ENCODE measurements around the gene LRRC74B.
"Not testable (repeated sequence)": the region's sequence is repeated elsewhere in the genome, so short reads cannot be mapped to it uniquely, and the experiment has no call there.

LRRC74B gene

GRCh38 chr22:21078916-21079315 is 33.2 kb downstream of the LRRC74B start:
- Histone ChIP-seq H3K27me3 (ENCODE audit: control insufficient read depth in 2 of 2, insufficient read depth in 2 of 2, low read length in 2 of 2) (no peaks in the 10 kb centered on the region), H3K4me3 (ENCODE audit: low read length in 2 of 2) (no peak overlapping the region), H3K36me3 (ENCODE audit: control insufficient read depth in 2 of 2, insufficient read depth in 2 of 2, low read length in 2 of 2) (no peaks in the 10 kb centered on the region), H3K27ac (ENCODE audit: low read depth in 2 of 2, low read length in 2 of 2) (no peak overlapping the region), H3K9me3 (ENCODE audit: control insufficient read depth in 2 of 2, low read length in 2 of 2) (no peaks in the 10 kb centered on the region), H3K9ac (ENCODE audit: low read depth in 1 of 2, low read length in 2 of 2) (no peak overlapping the region), H3K4me1 (ENCODE audit: control insufficient read depth in 2 of 2, insufficient read depth in 2 of 2, low read length in 2 of 2) (no peaks in the 10 kb centered on the region)

- Histone ChIP-seq H3K27ac (ENCODE audit: low read depth in 2 of 2, low read length in 2 of 2) (no peak overlapping the region), H3K4me3 (ENCODE audit: low read length in 2 of 2) (no peak overlapping the region), H3K9ac (ENCODE audit: low read depth in 1 of 2, low read length in 2 of 2) (no peak overlapping the region), H3K27me3 (ENCODE audit: control insufficient read depth in 2 of 2, insufficient read depth in 2 of 2, low read length in 2 of 2) (no peaks in the 10 kb centered on the region), H3K36me3 (ENCODE audit: control insufficient read depth in 2 of 2, insufficient read depth in 2 of 2, low read length in 2 of 2) (no peaks in the 10 kb centered on the region), H3K4me1 (ENCODE audit: control insufficient read depth in 2 of 2, insufficient read depth in 2 of 2, low read length in 2 of 2) (no peaks in the 10 kb centered on the region), H3K9me3 (ENCODE audit: control insufficient read depth in 2 of 2, low read length in 2 of 2) (no peaks in the 10 kb centered on the region)
Observed at GRCh38 chr22:21079493-21079892, 33.7 kb downstream of the LRRC74B start.

GRCh38 chr22:21080435-21081137 is 34.8 kb downstream of the LRRC74B start:
- no peaks in the 10 kb centered on the region for H3K36me3 ChIP-seq (ENCODE audit: control insufficient read depth in 2 of 2, insufficient read depth in 2 of 2, low read length in 2 of 2)
- no peaks in the 10 kb centered on the region for H3K27me3 ChIP-seq (ENCODE audit: control insufficient read depth in 2 of 2, insufficient read depth in 2 of 2, low read length in 2 of 2)
- H3K4me3 ChIP-seq (ENCODE audit: low read length in 2 of 2): no peak overlapping the region
- H3K9ac ChIP-seq (ENCODE audit: low read depth in 1 of 2, low read length in 2 of 2): no peak overlapping the region
- no peaks in the 10 kb centered on the region for H3K4me1 ChIP-seq (ENCODE audit: control insufficient read depth in 2 of 2, insufficient read depth in 2 of 2, low read length in 2 of 2)
- H3K27ac ChIP-seq (ENCODE audit: low read depth in 2 of 2, low read length in 2 of 2): no peak overlapping the region
- H3K9me3 ChIP-seq (ENCODE audit: control insufficient read depth in 2 of 2, low read length in 2 of 2): no peaks in the 10 kb centered on the region

GRCh38 chr22:21082248-21082647 is 36.5 kb downstream of the LRRC74B start:
- H3K9me3 ChIP-seq (ENCODE audit: control insufficient read depth in 2 of 2, low read length in 2 of 2): no peaks in the 10 kb centered on the region
- no peak overlapping the region for H3K27ac ChIP-seq (ENCODE audit: low read depth in 2 of 2, low read length in 2 of 2)
- H3K9ac ChIP-seq (ENCODE audit: low read depth in 1 of 2, low read length in 2 of 2): no peak overlapping the region
- no peaks in the 10 kb centered on the region for H3K27me3 ChIP-seq (ENCODE audit: control insufficient read depth in 2 of 2, insufficient read depth in 2 of 2, low read length in 2 of 2)
- no peak overlapping the region for H3K4me3 ChIP-seq (ENCODE audit: low read length in 2 of 2)
- no peaks in the 10 kb centered on the region for H3K36me3 ChIP-seq (ENCODE audit: control insufficient read depth in 2 of 2, insufficient read depth in 2 of 2, low read length in 2 of 2)
- H3K4me1 ChIP-seq (ENCODE audit: control insufficient read depth in 2 of 2, insufficient read depth in 2 of 2, low read length in 2 of 2): no peaks in the 10 kb centered on the region

GRCh38 chr22:21087119-21087518 is 41.4 kb downstream of the LRRC74B start:
- Histone ChIP-seq H3K9me3 (ENCODE audit: control insufficient read depth in 2 of 2, low read length in 2 of 2) (no peaks in the 10 kb centered on the region), H3K27ac (ENCODE audit: low read depth in 2 of 2, low read length in 2 of 2) (no peak overlapping the region), H3K27me3 (ENCODE audit: control insufficient read depth in 2 of 2, insufficient read depth in 2 of 2, low read length in 2 of 2) (no peaks in the 10 kb centered on the region), H3K4me1 (ENCODE audit: control insufficient read depth in 2 of 2, insufficient read depth in 2 of 2, low read length in 2 of 2) (no peaks in the 10 kb centered on the region), H3K9ac (ENCODE audit: low read depth in 1 of 2, low read length in 2 of 2) (no peak overlapping the region), H3K36me3 (ENCODE audit: control insufficient read depth in 2 of 2, insufficient read depth in 2 of 2, low read length in 2 of 2) (no peaks in the 10 kb centered on the region), H3K4me3 (ENCODE audit: low read length in 2 of 2) (no peak overlapping the region)

- H3K27ac ChIP-seq (ENCODE audit: low read depth in 2 of 2, low read length in 2 of 2); H3K27me3 ChIP-seq (ENCODE audit: control insufficient read depth in 2 of 2, insufficient read depth in 2 of 2, low read length in 2 of 2); H3K9me3 ChIP-seq (ENCODE audit: control insufficient read depth in 2 of 2, low read length in 2 of 2); H3K4me1 ChIP-seq (ENCODE audit: control insufficient read depth in 2 of 2, insufficient read depth in 2 of 2, low read length in 2 of 2); H3K4me3 ChIP-seq (ENCODE audit: low read length in 2 of 2); H3K36me3 ChIP-seq (ENCODE audit: control insufficient read depth in 2 of 2, insufficient read depth in 2 of 2, low read length in 2 of 2); H3K9ac ChIP-seq (ENCODE audit: low read depth in 1 of 2, low read length in 2 of 2): not testable (repeated sequence)
Observed at GRCh38 chr22:21087926-21088325, 42.2 kb downstream of the LRRC74B start.

- H3K4me3 ChIP-seq (ENCODE audit: low read length in 2 of 2); H3K27ac ChIP-seq (ENCODE audit: low read depth in 2 of 2, low read length in 2 of 2); H3K9me3 ChIP-seq (ENCODE audit: control insufficient read depth in 2 of 2, low read length in 2 of 2); H3K36me3 ChIP-seq (ENCODE audit: control insufficient read depth in 2 of 2, insufficient read depth in 2 of 2, low read length in 2 of 2); H3K9ac ChIP-seq (ENCODE audit: low read depth in 1 of 2, low read length in 2 of 2); H3K27me3 ChIP-seq (ENCODE audit: control insufficient read depth in 2 of 2, insufficient read depth in 2 of 2, low read length in 2 of 2); H3K4me1 ChIP-seq (ENCODE audit: control insufficient read depth in 2 of 2, insufficient read depth in 2 of 2, low read length in 2 of 2): not testable (repeated sequence)
Observed at GRCh38 chr22:21091220-21091619, 45.5 kb downstream of the LRRC74B start.

GRCh38 chr22:21092797-21093554 is 47.2 kb downstream of the LRRC74B start:
- Histone ChIP-seq H3K27ac (ENCODE audit: low read depth in 2 of 2, low read length in 2 of 2) (no peak overlapping the region), H3K4me3 (ENCODE audit: low read length in 2 of 2) (no peak overlapping the region), H3K27me3 (ENCODE audit: control insufficient read depth in 2 of 2, insufficient read depth in 2 of 2, low read length in 2 of 2) (peaks cover 0 to 4% of the 10 kb centered on the region in 2 donors), H3K9me3 (ENCODE audit: control insufficient read depth in 2 of 2, low read length in 2 of 2) (no peaks in the 10 kb centered on the region), H3K9ac (ENCODE audit: low read depth in 1 of 2, low read length in 2 of 2) (no peak overlapping the region), H3K4me1 (ENCODE audit: control insufficient read depth in 2 of 2, insufficient read depth in 2 of 2, low read length in 2 of 2) (no peaks in the 10 kb centered on the region), H3K36me3 (ENCODE audit: control insufficient read depth in 2 of 2, insufficient read depth in 2 of 2, low read length in 2 of 2) (no peaks in the 10 kb centered on the region)

- H3K27ac ChIP-seq (ENCODE audit: low read depth in 2 of 2, low read length in 2 of 2); H3K27me3 ChIP-seq (ENCODE audit: control insufficient read depth in 2 of 2, insufficient read depth in 2 of 2, low read length in 2 of 2); H3K9me3 ChIP-seq (ENCODE audit: control insufficient read depth in 2 of 2, low read length in 2 of 2); H3K4me1 ChIP-seq (ENCODE audit: control insufficient read depth in 2 of 2, insufficient read depth in 2 of 2, low read length in 2 of 2); H3K4me3 ChIP-seq (ENCODE audit: low read length in 2 of 2); H3K9ac ChIP-seq (ENCODE audit: low read depth in 1 of 2, low read length in 2 of 2); H3K36me3 ChIP-seq (ENCODE audit: control insufficient read depth in 2 of 2, insufficient read depth in 2 of 2, low read length in 2 of 2): not testable (repeated sequence)
Observed at GRCh38 chr22:21093555-21094137, 47.9 kb downstream of the LRRC74B start.

- Histone ChIP-seq H3K27me3 (ENCODE audit: control insufficient read depth in 2 of 2, insufficient read depth in 2 of 2, low read length in 2 of 2) (peaks cover 0 to 4% of the 10 kb centered on the region in 2 donors), H3K4me3 (ENCODE audit: low read length in 2 of 2) (no peak overlapping the region), H3K9me3 (ENCODE audit: control insufficient read depth in 2 of 2, low read length in 2 of 2) (no peaks in the 10 kb centered on the region), H3K4me1 (ENCODE audit: control insufficient read depth in 2 of 2, insufficient read depth in 2 of 2, low read length in 2 of 2) (no peaks in the 10 kb centered on the region), H3K36me3 (ENCODE audit: control insufficient read depth in 2 of 2, insufficient read depth in 2 of 2, low read length in 2 of 2) (no peaks in the 10 kb centered on the region), H3K9ac (ENCODE audit: low read depth in 1 of 2, low read length in 2 of 2) (no peak overlapping the region), H3K27ac (ENCODE audit: low read depth in 2 of 2, low read length in 2 of 2) (no peak overlapping the region)
Observed at GRCh38 chr22:21094911-21095772, 49.4 kb downstream of the LRRC74B start.
